ENCODE measurements around the gene ZBTB40.

DNA sequence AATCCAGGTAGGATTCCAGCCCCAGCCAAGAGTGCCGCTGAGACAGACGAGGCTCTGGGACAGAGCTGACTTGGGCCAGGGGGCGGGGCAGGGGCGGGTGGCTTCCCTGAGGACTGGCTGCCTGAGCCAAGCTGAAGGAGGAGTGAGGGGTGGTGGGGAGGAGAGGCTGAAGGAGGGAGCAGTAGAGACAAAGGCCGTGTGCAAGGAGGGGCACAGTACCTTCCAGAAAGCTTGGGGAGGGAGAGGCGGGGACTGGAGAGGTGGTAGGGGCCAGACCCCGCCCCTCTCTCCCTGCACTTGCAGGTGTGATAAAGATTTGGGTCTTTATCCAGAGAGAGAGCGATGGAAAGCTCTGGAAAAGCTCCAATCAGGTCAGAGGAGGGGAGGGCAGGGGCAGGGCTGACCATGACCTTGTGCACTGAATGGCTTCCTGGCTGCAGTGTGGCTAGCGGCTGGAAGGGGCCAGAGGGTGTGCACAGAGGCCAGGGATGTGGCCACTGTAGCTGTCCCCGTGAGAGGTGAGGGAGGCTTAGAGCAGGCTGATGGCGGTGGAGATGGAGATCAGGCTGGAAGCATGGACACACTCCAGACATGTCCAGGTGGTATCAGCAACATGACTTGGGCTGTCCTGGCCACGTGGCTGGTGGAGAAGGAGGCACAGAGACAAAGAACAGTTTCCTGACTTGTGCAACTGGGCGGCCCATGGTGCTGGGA lies 104.9 kb downstream of the ZBTB40 start:
- TF ChIP-seq, protein P1, sequence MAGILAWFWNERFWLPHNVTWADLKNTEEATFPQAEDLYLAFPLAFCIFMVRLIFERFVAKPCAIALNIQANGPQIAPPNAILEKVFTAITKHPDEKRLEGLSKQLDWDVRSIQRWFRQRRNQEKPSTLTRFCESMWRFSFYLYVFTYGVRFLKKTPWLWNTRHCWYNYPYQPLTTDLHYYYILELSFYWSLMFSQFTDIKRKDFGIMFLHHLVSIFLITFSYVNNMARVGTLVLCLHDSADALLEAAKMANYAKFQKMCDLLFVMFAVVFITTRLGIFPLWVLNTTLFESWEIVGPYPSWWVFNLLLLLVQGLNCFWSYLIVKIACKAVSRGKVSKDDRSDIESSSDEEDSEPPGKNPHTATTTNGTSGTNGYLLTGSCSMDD (CRISPR knock-in tag; IDR thresholded peaks at IDR 0.05): no peak
- TF ChIP-seq, protein P2, sequence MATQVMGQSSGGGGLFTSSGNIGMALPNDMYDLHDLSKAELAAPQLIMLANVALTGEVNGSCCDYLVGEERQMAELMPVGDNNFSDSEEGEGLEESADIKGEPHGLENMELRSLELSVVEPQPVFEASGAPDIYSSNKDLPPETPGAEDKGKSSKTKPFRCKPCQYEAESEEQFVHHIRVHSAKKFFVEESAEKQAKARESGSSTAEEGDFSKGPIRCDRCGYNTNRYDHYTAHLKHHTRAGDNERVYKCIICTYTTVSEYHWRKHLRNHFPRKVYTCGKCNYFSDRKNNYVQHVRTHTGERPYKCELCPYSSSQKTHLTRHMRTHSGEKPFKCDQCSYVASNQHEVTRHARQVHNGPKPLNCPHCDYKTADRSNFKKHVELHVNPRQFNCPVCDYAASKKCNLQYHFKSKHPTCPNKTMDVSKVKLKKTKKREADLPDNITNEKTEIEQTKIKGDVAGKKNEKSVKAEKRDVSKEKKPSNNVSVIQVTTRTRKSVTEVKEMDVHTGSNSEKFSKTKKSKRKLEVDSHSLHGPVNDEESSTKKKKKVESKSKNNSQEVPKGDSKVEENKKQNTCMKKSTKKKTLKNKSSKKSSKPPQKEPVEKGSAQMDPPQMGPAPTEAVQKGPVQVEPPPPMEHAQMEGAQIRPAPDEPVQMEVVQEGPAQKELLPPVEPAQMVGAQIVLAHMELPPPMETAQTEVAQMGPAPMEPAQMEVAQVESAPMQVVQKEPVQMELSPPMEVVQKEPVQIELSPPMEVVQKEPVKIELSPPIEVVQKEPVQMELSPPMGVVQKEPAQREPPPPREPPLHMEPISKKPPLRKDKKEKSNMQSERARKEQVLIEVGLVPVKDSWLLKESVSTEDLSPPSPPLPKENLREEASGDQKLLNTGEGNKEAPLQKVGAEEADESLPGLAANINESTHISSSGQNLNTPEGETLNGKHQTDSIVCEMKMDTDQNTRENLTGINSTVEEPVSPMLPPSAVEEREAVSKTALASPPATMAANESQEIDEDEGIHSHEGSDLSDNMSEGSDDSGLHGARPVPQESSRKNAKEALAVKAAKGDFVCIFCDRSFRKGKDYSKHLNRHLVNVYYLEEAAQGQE (IDR thresholded peaks at IDR 0.05; ENCODE audit: borderline replicate concordance in 1 of 2, low read depth in 1 of 2, low read length in 2 of 2): no peak
- TF ChIP-seq, protein P3, sequence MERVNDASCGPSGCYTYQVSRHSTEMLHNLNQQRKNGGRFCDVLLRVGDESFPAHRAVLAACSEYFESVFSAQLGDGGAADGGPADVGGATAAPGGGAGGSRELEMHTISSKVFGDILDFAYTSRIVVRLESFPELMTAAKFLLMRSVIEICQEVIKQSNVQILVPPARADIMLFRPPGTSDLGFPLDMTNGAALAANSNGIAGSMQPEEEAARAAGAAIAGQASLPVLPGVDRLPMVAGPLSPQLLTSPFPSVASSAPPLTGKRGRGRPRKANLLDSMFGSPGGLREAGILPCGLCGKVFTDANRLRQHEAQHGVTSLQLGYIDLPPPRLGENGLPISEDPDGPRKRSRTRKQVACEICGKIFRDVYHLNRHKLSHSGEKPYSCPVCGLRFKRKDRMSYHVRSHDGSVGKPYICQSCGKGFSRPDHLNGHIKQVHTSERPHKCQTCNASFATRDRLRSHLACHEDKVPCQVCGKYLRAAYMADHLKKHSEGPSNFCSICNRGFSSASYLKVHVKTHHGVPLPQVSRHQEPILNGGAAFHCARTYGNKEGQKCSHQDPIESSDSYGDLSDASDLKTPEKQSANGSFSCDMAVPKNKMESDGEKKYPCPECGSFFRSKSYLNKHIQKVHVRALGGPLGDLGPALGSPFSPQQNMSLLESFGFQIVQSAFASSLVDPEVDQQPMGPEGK (CRISPR knock-in tag; IDR thresholded peaks at IDR 0.05): no peak
- no peak for TF ChIP-seq SRSF1 (optimal IDR thresholded peaks at IDR 0.05; ENCODE audit: low read depth, low read length)
- TF ChIP-seq, protein P4, sequence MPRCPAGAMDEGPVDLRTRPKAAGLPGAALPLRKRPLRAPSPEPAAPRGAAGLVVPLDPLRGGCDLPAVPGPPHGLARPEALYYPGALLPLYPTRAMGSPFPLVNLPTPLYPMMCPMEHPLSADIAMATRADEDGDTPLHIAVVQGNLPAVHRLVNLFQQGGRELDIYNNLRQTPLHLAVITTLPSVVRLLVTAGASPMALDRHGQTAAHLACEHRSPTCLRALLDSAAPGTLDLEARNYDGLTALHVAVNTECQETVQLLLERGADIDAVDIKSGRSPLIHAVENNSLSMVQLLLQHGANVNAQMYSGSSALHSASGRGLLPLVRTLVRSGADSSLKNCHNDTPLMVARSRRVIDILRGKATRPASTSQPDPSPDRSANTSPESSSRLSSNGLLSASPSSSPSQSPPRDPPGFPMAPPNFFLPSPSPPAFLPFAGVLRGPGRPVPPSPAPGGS (CRISPR knock-in tag; IDR thresholded peaks at IDR 0.05): no peak
- no peak for TF ChIP-seq CHD2 (IDR thresholded peaks at IDR 0.05; ENCODE audit: low read depth, low read length)
- TF ChIP-seq, protein P5, sequence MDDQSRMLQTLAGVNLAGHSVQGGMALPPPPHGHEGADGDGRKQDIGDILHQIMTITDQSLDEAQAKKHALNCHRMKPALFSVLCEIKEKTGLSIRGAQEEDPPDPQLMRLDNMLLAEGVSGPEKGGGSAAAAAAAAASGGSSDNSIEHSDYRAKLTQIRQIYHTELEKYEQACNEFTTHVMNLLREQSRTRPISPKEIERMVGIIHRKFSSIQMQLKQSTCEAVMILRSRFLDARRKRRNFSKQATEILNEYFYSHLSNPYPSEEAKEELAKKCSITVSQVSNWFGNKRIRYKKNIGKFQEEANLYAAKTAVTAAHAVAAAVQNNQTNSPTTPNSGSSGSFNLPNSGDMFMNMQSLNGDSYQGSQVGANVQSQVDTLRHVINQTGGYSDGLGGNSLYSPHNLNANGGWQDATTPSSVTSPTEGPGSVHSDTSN (CRISPR knock-in tag; IDR thresholded peaks at IDR 0.05; ENCODE audit: borderline replicate concordance): no peak
- TF ChIP-seq NPAS2 (CRISPR knock-in tag; IDR thresholded peaks at IDR 0.05; ENCODE audit: borderline replicate concordance): no peak
- no peak for TF ChIP-seq ZNF121 (CRISPR knock-in tag; IDR thresholded peaks at IDR 0.05)
- no peak for TF ChIP-seq RBM22 (optimal IDR thresholded peaks at IDR 0.05; ENCODE audit: low read length)

Measured in HepG2 (cell line).